Keratinocyte (primary cell): Measurements from ENCODE around the gene FAM24B. TPM values are rescaled to one million over a fixed set of nuclear protein-coding genes. Genes with fewer than 3 reads are reported as not detected.

Source experiments
- DNase-seq: peaks from one replicate; pipeline ENCODE4 v3.0.0-alpha.2; 2011; ENCODE audit warnings: low read depth, missing footprints, low spot score
- FAIRE-seq: peaks from 2 replicates; lab custom pipeline; 2011; peaks lifted over from hg19 to GRCh38; lab: Jason Lieb, UNC
- H2AFZ ChIP-seq: 2 replicates; pipeline ENCODE4 v1.6.0; 2012; ENCODE audit warnings: low read length, control low read depth, inconsistent platforms; ENCODE audit not compliant: control insufficient read depth
- H3K27ac ChIP-seq: 2 replicates; pipeline ENCODE4 v1.5.1; 2011; ENCODE audit warnings: low read length; ENCODE audit not compliant: control insufficient read depth, insufficient read depth
- H3K27me3 ChIP-seq: 3 replicates; pipeline ENCODE4 v1.6.0; 2011; ENCODE audit warnings: low read length; ENCODE audit not compliant: control insufficient read depth, insufficient read depth; ENCODE audit errors: extremely low read depth
- H3K36me3 ChIP-seq, 2 experiments: 2 replicates in 1 of 2; 3 replicates in 1 of 2; pipeline ENCODE4 v1.5.1; 2011; ENCODE audit warnings: low read length in 2 of 2, mild to moderate bottlenecking in 1 of 2; ENCODE audit not compliant: control insufficient read depth in 2 of 2, insufficient read depth in 2 of 2; ENCODE audit errors: extremely low read depth in 1 of 2
- H3K4me1 ChIP-seq: 3 replicates; pipeline ENCODE4 v1.5.1; 2011; ENCODE audit warnings: low read length; ENCODE audit not compliant: control insufficient read depth, insufficient read depth; ENCODE audit errors: extremely low read depth
- H3K4me2 ChIP-seq: 3 replicates; pipeline ENCODE4 v1.6.0; 2011; ENCODE audit warnings: low read depth, low read length; ENCODE audit not compliant: control insufficient read depth, insufficient read depth; ENCODE audit errors: extremely low read depth
- H3K4me3 ChIP-seq, 3 experiments: fragments of 200-600 bp in 1 of 3; sonication (generic) in 1 of 3; 2 replicates in 2 of 3; 3 replicates in 1 of 3; pipeline ENCODE4 v1.5.1; 2011 to 2016; ENCODE audit warnings: low read length in 3 of 3, mild to moderate bottlenecking in 3 of 3, control low read depth in 2 of 3, inconsistent platforms in 1 of 3, low read depth in 1 of 3, mixed read lengths in 1 of 3, mixed run types in 1 of 3, moderate library complexity in 1 of 3; ENCODE audit not compliant: control insufficient read depth in 2 of 3, insufficient read depth in 2 of 3; ENCODE audit errors: extremely low read depth in 1 of 3
- H3K79me2 ChIP-seq: 2 replicates; pipeline ENCODE4 v1.6.0; 2012; ENCODE audit warnings: low read length; ENCODE audit not compliant: control insufficient read depth, insufficient read depth
- H3K9ac ChIP-seq: 3 replicates; pipeline ENCODE4 v1.6.0; 2011; ENCODE audit warnings: low read length; ENCODE audit not compliant: control insufficient read depth, insufficient read depth; ENCODE audit errors: extremely low read depth
- H3K9me1 ChIP-seq: 3 replicates; pipeline ENCODE4 v1.6.0; 2011; ENCODE audit warnings: low read length; ENCODE audit not compliant: control insufficient read depth, insufficient read depth; ENCODE audit errors: extremely low read depth
- H3K9me3 ChIP-seq: 2 replicates; pipeline ENCODE4 v1.5.1; 2012; ENCODE audit warnings: low read depth, low read length; ENCODE audit not compliant: control insufficient read depth
- H4K20me1 ChIP-seq: 3 replicates; pipeline ENCODE4 v1.6.0; 2011; ENCODE audit warnings: low read length; ENCODE audit not compliant: control insufficient read depth, insufficient read depth; ENCODE audit errors: extremely low read depth
- EZH2 ChIP-seq: IDR thresholded peaks from one replicate; pipeline ENCODE4 v1.6.1; 2012; ENCODE audit warnings: inconsistent platforms, mild to moderate bottlenecking, low read length, moderate library complexity
- dilution Hi-C: fragments of 300-500 bp; cut with MboI; formaldehyde crosslinking; loops from one replicate; pipeline ENCODE4 v1.7.0; 2020; ENCODE audit warnings: low sequenced_read_pairs; ENCODE audit not compliant: extremely low pct_ligation_motif_present
- polyA plus RNA-seq, 5 experiments: library from polyadenylated mRNA; depleted of rRNA in 3 of 5; stranded (reverse) in 3 of 5; stranded (forward) in 1 of 5; unstranded in 1 of 5; fragments of >200 nt; gene quantifications; 1 replicate in 1 of 5; 2 replicates in 3 of 5; 3 replicates in 1 of 5; pipeline versions ENCODE4 v1.2.1 to v1.2.3, GENCODE V29; 2011 to 2012; ENCODE audit warnings: missing spikeins in 2 of 5, low read depth in 1 of 5, low replicate concordance in 1 of 5
- TF ChIP-seq, protein P1 (sequence below), 3 experiments: IDR thresholded peaks in 1 of 3; conservative IDR thresholded peaks in 1 of 3; optimal IDR thresholded peaks in 1 of 3; 2 replicates in 2 of 3; 3 replicates in 1 of 3; pipeline versions ENCODE3 to v1.5.1; 2011; ENCODE audit warnings: low read length in 3 of 3, mild to moderate bottlenecking in 3 of 3, moderate library complexity in 2 of 3, control low read depth in 1 of 3, inconsistent platforms in 1 of 3; ENCODE audit not compliant: insufficient read depth in 2 of 3; ENCODE audit errors: extremely low read depth in 1 of 3

Gene FAM24B
- polyA plus RNA-seq, 1 donor (not counting 4 experiments of a cell fraction or from before 2014, with no cell fraction given), result 4.5 TPM

DNA sequence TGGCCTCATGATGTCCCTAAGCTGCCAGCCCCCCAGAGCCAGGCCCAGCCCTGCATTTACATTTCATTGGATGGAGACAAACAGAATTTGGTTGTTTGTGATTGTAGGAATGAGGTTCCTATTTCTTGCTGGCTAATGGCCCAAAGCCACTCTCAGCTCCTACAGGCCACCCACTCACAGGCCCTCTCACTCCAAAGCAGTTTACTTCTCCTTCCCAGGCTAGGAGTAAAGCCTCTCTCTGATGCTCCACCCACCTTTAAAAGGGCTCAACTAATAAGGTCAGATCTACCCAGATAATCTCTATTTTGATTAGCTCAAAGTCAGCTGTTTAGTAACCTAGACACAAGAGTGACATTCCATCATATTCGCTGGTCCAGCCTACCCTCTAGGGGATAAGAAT is 22.5 kb downstream of the FAM24B start:
- no peak for FAIRE-seq
- Histone ChIP-seq H3K36me3 (peaks cover 0 to 2% of the 10 kb centered on the region in 2 experiments), H2AFZ (no peak overlapping the region), H3K9me3 (no peaks in the 10 kb centered on the region), H3K27ac (no peak overlapping the region), H3K4me3 (no peak overlapping the region), H3K4me2 (no peak overlapping the region), H3K9ac (no peak overlapping the region), H4K20me1 (no peaks in the 10 kb centered on the region), H3K4me1 (peaks cover 51% of the 10 kb centered on the region), H3K27me3 (no peaks in the 10 kb centered on the region), H3K79me2 (peaks cover 4% of the 10 kb centered on the region), H3K9me1 (no peaks in the 10 kb centered on the region)
- no peak for TF ChIP-seq EZH2
- TF ChIP-seq, protein P1, sequence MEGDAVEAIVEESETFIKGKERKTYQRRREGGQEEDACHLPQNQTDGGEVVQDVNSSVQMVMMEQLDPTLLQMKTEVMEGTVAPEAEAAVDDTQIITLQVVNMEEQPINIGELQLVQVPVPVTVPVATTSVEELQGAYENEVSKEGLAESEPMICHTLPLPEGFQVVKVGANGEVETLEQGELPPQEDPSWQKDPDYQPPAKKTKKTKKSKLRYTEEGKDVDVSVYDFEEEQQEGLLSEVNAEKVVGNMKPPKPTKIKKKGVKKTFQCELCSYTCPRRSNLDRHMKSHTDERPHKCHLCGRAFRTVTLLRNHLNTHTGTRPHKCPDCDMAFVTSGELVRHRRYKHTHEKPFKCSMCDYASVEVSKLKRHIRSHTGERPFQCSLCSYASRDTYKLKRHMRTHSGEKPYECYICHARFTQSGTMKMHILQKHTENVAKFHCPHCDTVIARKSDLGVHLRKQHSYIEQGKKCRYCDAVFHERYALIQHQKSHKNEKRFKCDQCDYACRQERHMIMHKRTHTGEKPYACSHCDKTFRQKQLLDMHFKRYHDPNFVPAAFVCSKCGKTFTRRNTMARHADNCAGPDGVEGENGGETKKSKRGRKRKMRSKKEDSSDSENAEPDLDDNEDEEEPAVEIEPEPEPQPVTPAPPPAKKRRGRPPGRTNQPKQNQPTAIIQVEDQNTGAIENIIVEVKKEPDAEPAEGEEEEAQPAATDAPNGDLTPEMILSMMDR (optimal IDR thresholded peaks at IDR 0.05 in 1 of 3, IDR thresholded peaks at IDR 0.05 in 1 of 3, conservative IDR thresholded peaks at IDR 0.05 in 1 of 3; ENCODE audit: extremely low read depth in 1 of 3, insufficient read depth in 2 of 3, low read length in 3 of 3), result no peak
- DNase-seq, result no peak
- dilution Hi-C loops, result no loop called here

DNA sequence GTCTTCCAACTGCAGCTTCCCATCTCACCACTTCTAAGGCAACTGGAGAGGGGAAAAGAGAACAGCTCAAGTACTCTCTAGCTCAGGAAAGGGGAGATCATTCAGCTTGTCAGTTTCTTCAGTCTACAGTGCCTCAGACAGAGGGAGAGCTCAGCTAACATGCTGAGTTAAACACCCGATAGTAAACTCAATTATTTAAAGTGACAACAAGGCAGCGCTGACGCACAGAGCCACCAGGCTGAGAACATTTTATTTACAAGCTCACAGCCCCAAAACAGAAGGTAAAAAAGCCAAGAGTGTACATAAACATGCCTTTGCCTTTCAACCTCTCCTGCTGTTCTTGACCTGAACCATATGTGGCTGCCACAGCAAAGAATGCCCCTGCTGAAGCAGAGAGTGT is 23.6 kb downstream of the FAM24B start:
- H3K4me3 ChIP-seq, result no peak overlapping the region
- no peak for TF ChIP-seq EZH2
- TF ChIP-seq, protein P1 (optimal IDR thresholded peaks at IDR 0.05 in 1 of 3, IDR thresholded peaks at IDR 0.05 in 1 of 3, conservative IDR thresholded peaks at IDR 0.05 in 1 of 3; ENCODE audit: extremely low read depth in 1 of 3, insufficient read depth in 2 of 3, low read length in 3 of 3), result no peak
- H3K4me1 ChIP-seq, result peaks cover 41% of the 10 kb centered on the region
- peaks cover 4% of the 10 kb centered on the region for H3K79me2 ChIP-seq
- H3K36me3 ChIP-seq, result peaks cover 0 to 2% of the 10 kb centered on the region in 2 experiments
- dilution Hi-C loops, result no loop called here
- no peak overlapping the region for H2AFZ ChIP-seq
- no peak overlapping the region for H3K9ac ChIP-seq
- no peaks in the 10 kb centered on the region for H3K9me1 ChIP-seq
- H3K27me3 ChIP-seq, result no peaks in the 10 kb centered on the region
- H4K20me1 ChIP-seq, result no peaks in the 10 kb centered on the region
- H3K27ac ChIP-seq, result no peak overlapping the region
- no peak overlapping the region for H3K4me2 ChIP-seq
- no peak for DNase-seq
- FAIRE-seq, result no peak
- no peaks in the 10 kb centered on the region for H3K9me3 ChIP-seq
